ENCODE data around the gene MEFV. TPM values are rescaled to one million over a fixed set of nuclear protein-coding genes. Genes with fewer than 3 reads are reported as not detected.

Gene MEFV
- total RNA-seq, 1 donor from 2014 or later, result not detected

DNA sequence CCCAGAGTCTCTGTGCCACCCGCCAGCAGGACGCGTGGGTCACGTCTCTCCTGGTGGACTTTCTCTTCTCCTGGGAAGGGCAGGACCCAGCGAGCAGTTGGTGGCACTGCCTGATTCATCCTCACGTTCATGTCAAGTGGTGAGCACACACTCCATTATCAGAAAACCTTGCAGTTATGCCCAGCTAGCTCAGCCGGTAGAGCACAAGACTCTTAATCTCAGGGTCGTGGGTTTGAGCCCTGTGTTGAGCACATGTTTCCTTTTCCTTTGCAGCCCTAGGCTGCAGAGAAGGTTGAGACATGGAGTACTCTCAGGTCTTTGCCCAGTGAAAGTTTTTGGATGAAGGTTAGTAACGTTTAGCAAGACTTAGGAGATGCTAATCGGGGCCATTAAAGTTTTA, 60.5 kb downstream of the MEFV start:
- H3K27me3 Mint-ChIP-seq, result peaks cover 81% of the 10 kb centered on the region
- TF ChIP-seq, protein P1, sequence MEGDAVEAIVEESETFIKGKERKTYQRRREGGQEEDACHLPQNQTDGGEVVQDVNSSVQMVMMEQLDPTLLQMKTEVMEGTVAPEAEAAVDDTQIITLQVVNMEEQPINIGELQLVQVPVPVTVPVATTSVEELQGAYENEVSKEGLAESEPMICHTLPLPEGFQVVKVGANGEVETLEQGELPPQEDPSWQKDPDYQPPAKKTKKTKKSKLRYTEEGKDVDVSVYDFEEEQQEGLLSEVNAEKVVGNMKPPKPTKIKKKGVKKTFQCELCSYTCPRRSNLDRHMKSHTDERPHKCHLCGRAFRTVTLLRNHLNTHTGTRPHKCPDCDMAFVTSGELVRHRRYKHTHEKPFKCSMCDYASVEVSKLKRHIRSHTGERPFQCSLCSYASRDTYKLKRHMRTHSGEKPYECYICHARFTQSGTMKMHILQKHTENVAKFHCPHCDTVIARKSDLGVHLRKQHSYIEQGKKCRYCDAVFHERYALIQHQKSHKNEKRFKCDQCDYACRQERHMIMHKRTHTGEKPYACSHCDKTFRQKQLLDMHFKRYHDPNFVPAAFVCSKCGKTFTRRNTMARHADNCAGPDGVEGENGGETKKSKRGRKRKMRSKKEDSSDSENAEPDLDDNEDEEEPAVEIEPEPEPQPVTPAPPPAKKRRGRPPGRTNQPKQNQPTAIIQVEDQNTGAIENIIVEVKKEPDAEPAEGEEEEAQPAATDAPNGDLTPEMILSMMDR (conservative IDR thresholded peaks at IDR 0.05), result no peak
- no peaks in the 10 kb centered on the region for H3K36me3 Mint-ChIP-seq
- no peaks in the 10 kb centered on the region for H3K9me3 Mint-ChIP-seq
- DNase-seq (ENCODE audit: extremely low spot score, unreplicated experiment), result no peak
- no peak overlapping the region for H3K4me3 Mint-ChIP-seq
- H3K27ac Mint-ChIP-seq, result no peak overlapping the region
- peaks cover 4% of the 10 kb centered on the region for H3K4me1 Mint-ChIP-seq (ENCODE audit: unreplicated experiment)

GRCh38 chr16:3194792-3195191, 61.6 kb downstream of the MEFV start:
- H3K27ac Mint-ChIP-seq, result no peak overlapping the region
- H3K4me3 Mint-ChIP-seq, result no peak overlapping the region
- H3K36me3 Mint-ChIP-seq, result no peaks in the 10 kb centered on the region
- no peaks in the 10 kb centered on the region for H3K9me3 Mint-ChIP-seq
- DNase-seq (ENCODE audit: extremely low spot score, unreplicated experiment), result no peak
- peaks cover 81% of the 10 kb centered on the region for H3K27me3 Mint-ChIP-seq
- TF ChIP-seq, protein P1 (conservative IDR thresholded peaks at IDR 0.05), result no peak
- H3K4me1 Mint-ChIP-seq (ENCODE audit: unreplicated experiment), result peaks cover 16% of the 10 kb centered on the region

- Mint-ChIP-seq H3K27me3 (peaks cover 85% of the 10 kb centered on the region), H3K4me3 (no peak overlapping the region), H3K4me1 (ENCODE audit: unreplicated experiment) (peaks cover 18% of the 10 kb centered on the region), H3K36me3 (no peaks in the 10 kb centered on the region), H3K9me3 (no peaks in the 10 kb centered on the region), H3K27ac (no peak overlapping the region)
- no peak for DNase-seq (ENCODE audit: extremely low spot score, unreplicated experiment)
- TF ChIP-seq, protein P1 (conservative IDR thresholded peaks at IDR 0.05), result no peak
Measured at GRCh38 chr16:3193221-3194212, 62.9 kb downstream of the MEFV start.

DNA sequence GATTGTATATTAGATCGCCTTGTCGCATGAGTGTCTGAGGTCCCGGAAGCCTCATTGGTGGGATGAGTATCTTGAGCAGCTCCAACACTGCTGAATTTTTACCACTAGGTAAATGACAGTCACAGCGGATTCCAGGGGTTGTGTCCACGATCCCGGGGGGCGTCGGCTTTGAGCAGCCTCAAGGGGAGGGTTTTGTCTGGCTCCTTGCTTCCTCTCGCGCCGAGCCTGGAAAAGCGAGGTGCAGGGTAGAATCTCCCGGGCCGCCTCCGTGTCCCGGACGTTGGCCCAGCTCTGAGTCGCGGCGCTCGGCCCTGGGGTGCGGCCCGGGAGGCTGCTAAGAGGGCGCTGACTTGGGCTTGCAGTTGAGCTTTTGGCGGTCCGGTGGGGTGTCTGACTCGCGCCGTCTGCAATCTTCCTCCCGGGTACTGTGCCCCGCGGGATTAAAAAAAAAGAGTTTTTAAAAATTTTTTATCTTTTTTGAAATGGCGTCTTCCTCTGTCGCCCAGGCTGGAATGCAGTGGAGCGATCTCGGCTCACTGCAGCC, 63.9 kb downstream of the MEFV start:
- TF ChIP-seq, protein P1 (conservative IDR thresholded peaks at IDR 0.05), result no peak
- H3K27ac Mint-ChIP-seq, result no peak overlapping the region
- no peaks in the 10 kb centered on the region for H3K36me3 Mint-ChIP-seq
- no peak overlapping the region for H3K4me3 Mint-ChIP-seq
- no peaks in the 10 kb centered on the region for H3K9me3 Mint-ChIP-seq
- H3K4me1 Mint-ChIP-seq (ENCODE audit: unreplicated experiment), result peaks cover 18% of the 10 kb centered on the region
- peaks cover 88% of the 10 kb centered on the region for H3K27me3 Mint-ChIP-seq
- no peak for DNase-seq (ENCODE audit: extremely low spot score, unreplicated experiment)

Other genes with a start within 250 kb of the MEFV start
- 0.99 and 3.4 TPM in 2 replicates for gene CLDN9, start 243.7 kb downstream of the MEFV start, total RNA-seq (ENCODE audit: low replicate concordance)
- 98.9 and 243 TPM in 2 replicates for gene CLDN6, start 238.4 kb downstream of the MEFV start, total RNA-seq (ENCODE audit: low replicate concordance)
- 24.0 and 55.5 TPM in 2 replicates for gene TNFRSF12A, start 236.3 kb downstream of the MEFV start, total RNA-seq (ENCODE audit: low replicate concordance)
- gene HCFC1R1, start 232.7 kb downstream of the MEFV start, total RNA-seq (ENCODE audit: low replicate concordance), result 34.8 and 49.4 TPM in 2 replicates
- 40.1 and 50.7 TPM in 2 replicates for gene THOC6, start 232.6 kb downstream of the MEFV start, total RNA-seq (ENCODE audit: low replicate concordance)
- 15.2 and 28.6 TPM in 2 replicates for gene BICDL2, start 219.7 kb downstream of the MEFV start, total RNA-seq (ENCODE audit: low replicate concordance)
- gene MMP25, start 210.1 kb downstream of the MEFV start, total RNA-seq (ENCODE audit: low replicate concordance), result 0.14 TPM in 2 replicates
- gene IL32, start 191.0 kb downstream of the MEFV start, total RNA-seq (ENCODE audit: low replicate concordance), result 12.7 and 44.1 TPM in 2 replicates
- not detected in 2 replicates for gene ZSCAN10, start 157.3 kb downstream of the MEFV start, total RNA-seq (ENCODE audit: low replicate concordance)
- 15.0 and 18.2 TPM in 2 replicates for gene ZNF205, start 144.0 kb downstream of the MEFV start, total RNA-seq (ENCODE audit: low replicate concordance)
- 11.6 and 13.3 TPM in 2 replicates for gene ZNF213, start 121.6 kb downstream of the MEFV start, total RNA-seq (ENCODE audit: low replicate concordance)
- 0.34 TPM in 1 of 2 replicates, not detected in the other for gene OR1F1, start 68.4 kb downstream of the MEFV start, total RNA-seq (ENCODE audit: low replicate concordance)
- 10.5 and 12.4 TPM in 2 replicates for gene ZNF200, start 21.5 kb downstream of the MEFV start, total RNA-seq (ENCODE audit: low replicate concordance)
- 27.7 and 38.6 TPM in 2 replicates for gene ZNF263, start 26.9 kb upstream of the MEFV start, total RNA-seq (ENCODE audit: low replicate concordance)
- 5.4 and 9.4 TPM in 2 replicates for gene TIGD7, start 48.8 kb upstream of the MEFV start, total RNA-seq (ENCODE audit: low replicate concordance)
- gene ZNF75A, start 48.9 kb upstream of the MEFV start, total RNA-seq (ENCODE audit: low replicate concordance), result 41.2 and 50.8 TPM in 2 replicates
- gene OR2C1, start 99.3 kb upstream of the MEFV start, total RNA-seq (ENCODE audit: low replicate concordance), result 0.22 TPM in 1 of 2 replicates, not detected in the other
- 12.4 and 15.0 TPM in 2 replicates for gene ZSCAN32, start 144.4 kb upstream of the MEFV start, total RNA-seq (ENCODE audit: low replicate concordance)
- gene ZNF174, start 144.6 kb upstream of the MEFV start, total RNA-seq (ENCODE audit: low replicate concordance), result 10.8 and 14.9 TPM in 2 replicates
- gene ZNF597, start 186.9 kb upstream of the MEFV start, total RNA-seq (ENCODE audit: low replicate concordance), result 1.4 and 2.2 TPM in 2 replicates
- gene NAA60, start 187.0 kb upstream of the MEFV start, total RNA-seq (ENCODE audit: low replicate concordance), result 41.1 and 51.1 TPM in 2 replicates
- not detected in 2 replicates for gene C16orf90, start 238.9 kb upstream of the MEFV start, total RNA-seq (ENCODE audit: low replicate concordance)
- gene CLUAP1, start 244.4 kb upstream of the MEFV start, total RNA-seq (ENCODE audit: low replicate concordance), result 20.5 and 35.9 TPM in 2 replicates

All from type B pancreatic cell (in vitro differentiated cells).